HG02973 (cell line): Measurements from ENCODE around the gene PTPRE.

Experiments used
- ATAC-seq: cut with Tn5 transposase; IDR thresholded peaks from one replicate; pipeline ENCODE4 v1.9.1; 2021; ENCODE audit warnings: moderate library complexity; ENCODE audit not compliant: unreplicated experiment

Gene PTPRE

GRCh38 chr10:127947211-127947610 lies 40.3 kb downstream of the PTPRE start:
- no peak for ATAC-seq

DNA sequence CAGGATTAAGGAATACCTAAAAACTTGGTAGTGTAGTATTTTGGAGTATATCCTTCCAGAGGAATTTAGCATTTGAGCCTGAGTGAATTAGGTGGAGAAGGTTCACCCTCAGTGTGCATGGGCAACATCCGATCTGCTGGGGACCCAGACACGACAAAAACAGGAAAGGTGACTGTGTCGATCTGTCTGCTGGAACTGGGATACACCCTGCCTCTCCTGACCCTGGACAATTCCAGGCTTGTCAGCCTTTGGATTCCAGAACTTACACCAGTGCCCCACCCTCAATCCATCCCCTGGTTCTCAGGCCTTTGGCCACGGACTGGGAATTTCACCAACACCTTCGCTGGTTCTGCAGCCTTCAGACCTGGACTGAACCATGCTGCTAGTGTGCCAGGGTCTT lies 41.9 kb downstream of the PTPRE start:
- no peak for ATAC-seq

DNA sequence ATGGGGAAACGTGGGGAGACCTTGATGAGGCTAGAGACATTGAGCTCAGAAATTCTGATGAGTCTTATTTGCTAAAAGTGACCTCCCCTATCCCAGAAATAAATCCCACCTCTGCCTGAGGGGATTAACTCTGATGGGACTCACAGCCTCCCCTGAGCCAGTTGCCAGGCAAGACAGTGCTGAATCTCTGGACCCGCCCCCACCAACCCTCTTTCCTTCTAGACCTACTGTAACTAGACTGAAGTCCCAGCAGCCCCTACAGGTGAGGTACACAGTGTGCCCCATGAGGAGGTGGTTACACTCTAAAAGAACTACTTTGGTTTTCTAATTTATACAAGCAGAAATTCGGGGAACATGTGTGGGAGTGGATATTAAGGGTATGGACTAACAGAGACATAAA lies 42.9 kb downstream of the PTPRE start:
- ATAC-seq = no peak

DNA sequence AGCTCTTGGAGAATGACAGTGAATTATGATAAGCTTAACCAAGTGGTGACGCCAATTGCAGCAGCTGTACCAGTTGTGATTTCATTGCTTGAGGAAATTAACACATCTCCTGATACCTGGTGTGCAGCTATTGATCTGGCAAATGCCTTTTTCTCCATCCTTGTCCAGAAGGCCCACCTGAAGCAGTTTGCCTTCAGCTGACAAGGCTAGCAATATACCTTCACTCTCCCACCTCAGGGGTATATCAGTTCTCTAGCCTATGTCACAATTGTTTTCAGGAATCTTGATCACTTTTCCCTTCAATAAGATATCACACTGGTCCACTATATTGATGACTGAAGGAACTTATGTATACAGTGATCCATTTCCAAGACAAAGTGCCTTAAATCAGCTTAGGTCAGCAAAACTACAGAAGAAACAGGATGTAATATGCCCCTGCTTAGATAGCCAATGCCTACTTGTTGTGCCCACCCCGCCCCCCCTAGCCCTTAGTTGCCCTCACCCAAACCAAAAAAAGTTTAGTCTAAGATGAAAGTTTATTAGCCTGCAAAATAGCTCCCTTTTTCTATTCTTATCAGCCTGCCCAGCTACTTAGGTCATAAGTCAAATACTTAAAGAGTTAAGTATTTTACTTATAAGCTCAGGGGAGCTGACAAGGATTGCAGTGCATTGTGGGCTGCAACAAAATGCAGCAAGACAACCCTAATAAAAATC lies 45.1 kb downstream of the PTPRE start:
- no peak for ATAC-seq

DNA sequence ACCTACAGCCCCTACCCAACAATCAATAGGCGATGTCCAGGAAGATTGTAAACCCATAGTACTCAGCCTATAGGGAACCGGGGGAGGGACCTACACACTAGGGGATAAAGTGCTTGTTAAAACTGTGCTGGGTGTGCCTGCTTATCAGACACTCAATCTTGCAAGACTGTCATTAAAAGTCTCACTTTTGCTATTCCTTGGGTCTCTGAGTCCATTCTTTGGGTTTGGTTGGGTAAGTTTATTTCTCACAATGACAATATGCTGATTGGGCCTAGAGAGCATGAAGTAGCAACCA lies 45.6 kb downstream of the PTPRE start:
- no peak for ATAC-seq

- no peak for ATAC-seq
Measured at GRCh38 chr10:127952918-127953317, 46.0 kb downstream of the PTPRE start.

GRCh38 chr10:127953876-127954275 lies 47.0 kb downstream of the PTPRE start:
- no peak for ATAC-seq

GRCh38 chr10:127959428-127959827 lies 52.5 kb downstream of the PTPRE start:
- ATAC-seq = no peak

DNA sequence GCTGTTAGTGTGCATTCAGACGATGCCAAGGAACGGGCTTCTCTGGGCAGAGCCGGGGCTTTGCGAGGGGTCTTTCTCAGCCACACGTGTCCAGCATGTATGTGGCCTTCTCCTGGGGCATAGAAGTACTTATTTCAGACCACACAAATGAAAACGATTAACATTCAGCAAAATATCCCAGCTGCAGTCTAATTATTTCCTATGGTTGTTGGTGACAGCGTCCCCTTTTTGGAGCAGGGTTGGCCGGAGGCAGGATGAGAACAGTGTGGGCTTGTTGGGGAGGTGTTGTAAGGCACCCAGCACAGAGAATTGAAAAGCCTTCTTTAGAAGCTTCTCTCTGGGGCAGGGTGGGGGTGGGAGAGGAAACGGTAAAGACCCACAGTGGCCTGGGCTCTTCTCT lies 54.2 kb downstream of the PTPRE start:
- ATAC-seq = no peak

GRCh38 chr10:127962205-127962604 lies 55.3 kb downstream of the PTPRE start:
- no peak for ATAC-seq

DNA sequence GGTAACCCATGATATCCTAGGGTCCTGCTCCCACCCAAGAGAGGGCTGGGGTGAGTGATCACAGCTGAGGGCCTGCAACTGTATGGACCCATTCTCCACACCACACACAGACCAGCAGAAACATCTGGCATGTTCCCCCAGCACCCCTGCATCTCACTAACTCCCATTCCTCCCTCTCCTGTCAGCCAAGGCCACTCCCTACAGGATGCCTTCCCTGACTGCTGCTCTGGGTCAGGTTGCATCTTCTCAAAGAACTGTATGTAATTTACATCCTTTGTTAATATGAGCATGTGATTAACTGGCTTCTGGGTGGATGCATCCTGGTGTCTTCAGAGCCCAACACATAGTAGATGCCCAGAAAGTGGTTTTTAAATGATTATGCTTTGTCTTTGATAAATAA lies 56.2 kb downstream of the PTPRE start:
- ATAC-seq = no peak

DNA sequence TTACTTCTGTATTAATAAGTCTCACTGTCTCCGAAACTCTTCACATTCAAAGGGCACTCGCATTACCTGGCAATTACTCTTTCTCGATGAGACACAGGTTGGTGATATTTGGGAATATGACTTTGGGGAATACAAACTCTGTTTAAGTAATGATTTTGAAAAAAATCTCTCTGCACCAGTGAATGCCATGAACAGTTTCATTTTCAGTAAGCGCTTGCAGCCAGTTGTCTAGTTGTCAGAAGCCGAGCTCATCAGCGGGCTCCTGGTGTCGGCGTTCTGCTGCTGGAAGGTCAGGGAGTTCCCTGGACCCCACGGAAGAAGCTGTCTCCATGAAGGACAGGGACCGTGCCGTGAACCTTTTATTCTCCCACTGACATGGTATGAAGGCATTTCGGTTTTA lies 57.7 kb downstream of the PTPRE start:
- no peak for ATAC-seq

DNA sequence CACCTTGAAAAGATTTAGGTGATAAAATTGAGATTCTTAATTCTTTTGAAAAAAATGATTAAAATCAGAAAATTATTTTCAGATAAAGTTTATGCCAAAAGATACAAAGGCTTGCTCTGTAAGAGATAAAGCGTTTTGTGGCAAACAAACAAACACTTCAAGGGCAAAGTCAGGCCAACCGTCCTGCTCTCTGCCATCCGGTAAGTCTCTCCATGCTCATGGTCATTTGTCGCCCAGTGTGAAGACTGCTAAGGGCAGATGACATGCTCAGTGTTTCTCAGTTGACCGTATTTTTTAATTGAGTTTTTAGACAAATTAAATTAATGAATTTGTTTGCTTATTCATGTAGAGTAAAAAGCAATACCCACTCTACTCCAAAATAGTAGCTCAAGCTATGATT lies 60.0 kb downstream of the PTPRE start:
- no peak for ATAC-seq

DNA sequence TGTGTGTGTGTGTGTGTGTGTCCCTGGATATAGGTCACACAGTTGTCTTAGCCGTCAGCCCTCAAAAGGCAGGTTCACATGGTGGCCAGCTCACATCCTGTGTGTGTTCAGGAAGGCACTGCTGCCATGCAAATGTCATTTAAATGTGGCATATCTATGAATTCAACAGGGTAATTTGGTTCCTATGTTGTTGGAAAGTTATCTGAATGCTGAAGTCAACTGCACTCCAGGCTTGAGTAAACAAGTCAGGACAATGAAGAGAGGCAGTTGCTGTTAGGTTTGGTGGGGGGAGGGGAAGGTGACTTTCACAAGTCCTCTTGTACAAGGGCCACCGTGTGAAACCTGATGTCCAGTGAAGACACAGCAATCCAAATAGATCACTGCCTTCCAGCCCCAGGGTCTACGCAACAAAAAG lies 61.1 kb downstream of the PTPRE start:
- ATAC-seq = no peak

GRCh38 chr10:127968659-127969058 lies 61.8 kb downstream of the PTPRE start:
- ATAC-seq = no peak

- no peak for ATAC-seq
Measured at GRCh38 chr10:127971101-127971946, 64.4 kb downstream of the PTPRE start.

- ATAC-seq = no peak
Measured at GRCh38 chr10:127971963-127972615, 65.2 kb downstream of the PTPRE start.

GRCh38 chr10:127972751-127973357 lies 66.0 kb downstream of the PTPRE start:
- no peak for ATAC-seq

- no peak for ATAC-seq
Measured at GRCh38 chr10:127973791-127974311, 66.9 kb downstream of the PTPRE start.

DNA sequence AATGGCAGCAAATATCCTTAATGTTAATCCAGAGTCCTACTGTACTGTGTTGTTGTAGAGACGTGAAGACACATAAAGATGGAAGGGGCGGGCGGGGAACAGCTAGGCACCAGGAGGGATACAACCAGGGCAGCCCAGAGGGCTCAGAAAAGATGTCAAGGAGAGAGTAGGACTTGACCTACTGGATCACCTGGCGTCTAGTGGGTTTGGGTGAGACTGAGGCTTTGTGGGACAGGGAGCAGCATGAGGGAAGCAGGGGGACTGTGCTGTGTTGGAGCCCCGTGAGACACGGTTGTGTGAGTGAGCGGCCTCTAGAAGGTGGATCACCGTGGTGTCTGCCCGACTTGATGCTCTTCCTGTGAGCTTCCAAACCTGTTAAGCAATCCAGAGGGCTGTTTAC lies 68.0 kb downstream of the PTPRE start:
- no peak for ATAC-seq

DNA sequence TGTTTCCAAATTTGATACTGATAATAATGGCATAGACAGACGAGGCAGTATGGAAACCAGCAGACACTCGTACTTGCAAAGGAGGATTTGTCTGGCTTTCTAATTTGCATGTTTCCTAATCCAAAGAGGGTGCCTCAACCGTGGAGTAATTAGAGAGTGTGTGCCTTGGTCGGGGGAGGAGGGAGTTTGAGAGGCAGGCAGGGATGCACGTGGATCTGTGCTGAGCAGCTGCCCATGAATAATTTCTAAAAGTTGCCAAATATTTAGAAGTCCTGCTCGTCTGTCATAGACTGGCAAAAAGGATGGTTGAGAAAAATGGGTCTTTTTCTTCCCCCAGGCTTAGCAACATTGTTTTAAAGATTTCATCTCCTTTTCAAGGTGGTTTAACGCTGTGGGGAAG lies 69.4 kb downstream of the PTPRE start:
- ATAC-seq = no peak
